Natural killer cell (primary cell): ENCODE data around the gene TRAIP. TPM values are rescaled to one million over a fixed set of nuclear protein-coding genes. Genes with fewer than 3 reads are reported as not detected.
A peak's percentile ranks its signal among the peaks of the same experiment; 100 is the strongest.
"Not testable (repeated sequence)": the region's sequence is repeated elsewhere in the genome, so short reads cannot be mapped to it uniquely, and the experiment has no call there.

Experiments
- ATAC-seq, 3 donors: fragments of 150-1000 bp in 2 of 3; fragments of 200-7000 bp in 1 of 3; cut with Tn5 transposase; 1 replicate in 1 of 3; 2 replicates in 2 of 3; pipeline ENCODE4 v1.10.0; 2021; ENCODE audit warnings: mild to moderate bottlenecking in 2 of 3, moderate library complexity in 2 of 3
- DNase-seq, 2 donors: peaks; one replicate each; pipeline versions ENCODE4 v3.0.0 to v3.0.0-alpha.2; 2013 to 2021; ENCODE audit warnings: mixed read lengths in 1 of 2
- H3K27ac ChIP-seq: one replicate; pipeline ENCODE4 v1.5.1; 2013; ENCODE audit warnings: mild to moderate bottlenecking, low read length
- H3K27me3 ChIP-seq: one replicate; pipeline ENCODE4 v1.6.1; 2013; ENCODE audit warnings: low read length; ENCODE audit not compliant: control insufficient read depth, insufficient read depth
- H3K36me3 ChIP-seq: one replicate; pipeline ENCODE4 v1.6.1; 2013; ENCODE audit warnings: low read length; ENCODE audit not compliant: control insufficient read depth, insufficient read depth
- H3K4me1 ChIP-seq: one replicate; pipeline ENCODE4 v1.6.1; 2013; ENCODE audit warnings: low read length; ENCODE audit not compliant: control insufficient read depth, insufficient read depth
- H3K4me3 ChIP-seq: one replicate; pipeline ENCODE4 v1.5.1; 2013; ENCODE audit warnings: low read length
- H3K9me3 ChIP-seq: one replicate; pipeline ENCODE4 v1.6.1; 2013; ENCODE audit warnings: low read length; ENCODE audit not compliant: control insufficient read depth, insufficient read depth
- H3K27ac Mint-ChIP-seq, 2 donors: one replicate each; pipeline ENCODE4 v1.8.0; 2022; ENCODE audit warnings: mild to moderate bottlenecking in 2 of 2, mixed read lengths in 2 of 2, moderate library complexity in 1 of 2
- H3K27me3 Mint-ChIP-seq, 2 donors: one replicate each; pipeline ENCODE4 v1.8.0; 2022; ENCODE audit warnings: low read depth in 2 of 2, mixed read lengths in 2 of 2
- H3K36me3 Mint-ChIP-seq: one replicate; pipeline ENCODE4 v1.8.0; 2022; ENCODE audit warnings: mixed read lengths
- H3K4me1 Mint-ChIP-seq, 2 donors: one replicate each; pipeline ENCODE4 v1.8.0; 2022; ENCODE audit warnings: mixed read lengths in 2 of 2
- H3K4me3 Mint-ChIP-seq: one replicate; pipeline ENCODE4 v1.8.0; 2022; ENCODE audit warnings: mild to moderate bottlenecking, moderate library complexity, mixed read lengths
- H3K9me3 Mint-ChIP-seq, 2 donors: one replicate each; pipeline ENCODE4 v1.8.0; 2022; ENCODE audit warnings: mixed read lengths in 2 of 2
- WGBS: methylation state at CpG from one replicate; pipeline ENCODE4 v1.1.7; 2013; ENCODE audit warnings: missing lambda C conversion rate; ENCODE audit not compliant: insufficient coverage; 5-methylcytosine and 5-hydroxymethylcytosine counted together
- intact Hi-C: fragments of 100-400 bp; cut with micrococcal nuclease; formaldehyde crosslinking; loops from one replicate; pipeline ENCODE4 v1.14.2; 2022
- total RNA-seq, 4 donors: library from RNA; stranded (reverse); fragments of 120-200 nt in 1 of 4; gene quantifications; one replicate each; pipeline versions ENCODE4 v1.2.3 to v1.2.4, GENCODE V29; 2013 to 2022
- TF ChIP-seq, protein P1 (sequence below): fragments of 200-600 bp; IDR thresholded peaks from one replicate; pipeline ENCODE4 v1.8.0; 2022; ENCODE audit warnings: antibody characterized with exemption

TRAIP gene
- total RNA-seq, 3 donors from 2014 or later (not counting 1 experiment from before 2014, with no cell fraction given) = 3.3 to 6.2 (median 4.0) TPM

DNA sequence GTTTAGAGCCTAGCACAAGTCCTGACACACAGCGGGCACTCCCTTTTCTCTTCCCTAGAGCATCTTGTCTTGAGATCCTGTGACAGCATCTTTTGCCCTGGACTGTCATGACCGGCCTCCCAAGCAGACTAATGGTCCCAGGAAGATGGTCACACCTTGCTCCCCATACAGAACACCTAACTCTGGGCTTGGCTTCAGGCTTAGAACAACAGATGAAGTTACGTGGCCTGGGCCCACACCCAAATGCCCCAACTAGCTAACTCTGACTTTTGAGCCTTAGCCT lies 69.2 kb downstream of the TRAIP start:
- H3K4me1 Mint-ChIP-seq = peaks cover 18 to 20% of the 10 kb centered on the region in 2 donors
- TF ChIP-seq, protein P1, sequence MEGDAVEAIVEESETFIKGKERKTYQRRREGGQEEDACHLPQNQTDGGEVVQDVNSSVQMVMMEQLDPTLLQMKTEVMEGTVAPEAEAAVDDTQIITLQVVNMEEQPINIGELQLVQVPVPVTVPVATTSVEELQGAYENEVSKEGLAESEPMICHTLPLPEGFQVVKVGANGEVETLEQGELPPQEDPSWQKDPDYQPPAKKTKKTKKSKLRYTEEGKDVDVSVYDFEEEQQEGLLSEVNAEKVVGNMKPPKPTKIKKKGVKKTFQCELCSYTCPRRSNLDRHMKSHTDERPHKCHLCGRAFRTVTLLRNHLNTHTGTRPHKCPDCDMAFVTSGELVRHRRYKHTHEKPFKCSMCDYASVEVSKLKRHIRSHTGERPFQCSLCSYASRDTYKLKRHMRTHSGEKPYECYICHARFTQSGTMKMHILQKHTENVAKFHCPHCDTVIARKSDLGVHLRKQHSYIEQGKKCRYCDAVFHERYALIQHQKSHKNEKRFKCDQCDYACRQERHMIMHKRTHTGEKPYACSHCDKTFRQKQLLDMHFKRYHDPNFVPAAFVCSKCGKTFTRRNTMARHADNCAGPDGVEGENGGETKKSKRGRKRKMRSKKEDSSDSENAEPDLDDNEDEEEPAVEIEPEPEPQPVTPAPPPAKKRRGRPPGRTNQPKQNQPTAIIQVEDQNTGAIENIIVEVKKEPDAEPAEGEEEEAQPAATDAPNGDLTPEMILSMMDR = no peak
- H3K4me1 ChIP-seq = peaks cover 32% of the 10 kb centered on the region
- peaks cover 2% of the 10 kb centered on the region for H3K36me3 ChIP-seq
- H3K27ac Mint-ChIP-seq = peak overlapping the region; percentile 97 to 98
- no peaks in the 10 kb centered on the region for H3K36me3 Mint-ChIP-seq
- WGBS = 54% methylated on average over 3 of the region's 3 CpGs
- no peaks in the 10 kb centered on the region for H3K9me3 Mint-ChIP-seq
- H3K27me3 Mint-ChIP-seq = peaks cover 0 to 5% of the 10 kb centered on the region in 2 donors
- no peaks in the 10 kb centered on the region for H3K27me3 ChIP-seq
- peak overlapping the region; percentile 94 for H3K27ac ChIP-seq
- intact Hi-C loops = loop anchor here (2.0 kb wide), 1 partner anchor 16 kb away; the partner anchor contains the start of gene INKA1
- H3K9me3 ChIP-seq = no peaks in the 10 kb centered on the region
- peak overlapping the region; percentile 92 for H3K4me3 Mint-ChIP-seq
- DNase-seq = no peak
- peak overlapping the region; percentile 65 for H3K4me3 ChIP-seq
- ATAC-seq = no peak

DNA sequence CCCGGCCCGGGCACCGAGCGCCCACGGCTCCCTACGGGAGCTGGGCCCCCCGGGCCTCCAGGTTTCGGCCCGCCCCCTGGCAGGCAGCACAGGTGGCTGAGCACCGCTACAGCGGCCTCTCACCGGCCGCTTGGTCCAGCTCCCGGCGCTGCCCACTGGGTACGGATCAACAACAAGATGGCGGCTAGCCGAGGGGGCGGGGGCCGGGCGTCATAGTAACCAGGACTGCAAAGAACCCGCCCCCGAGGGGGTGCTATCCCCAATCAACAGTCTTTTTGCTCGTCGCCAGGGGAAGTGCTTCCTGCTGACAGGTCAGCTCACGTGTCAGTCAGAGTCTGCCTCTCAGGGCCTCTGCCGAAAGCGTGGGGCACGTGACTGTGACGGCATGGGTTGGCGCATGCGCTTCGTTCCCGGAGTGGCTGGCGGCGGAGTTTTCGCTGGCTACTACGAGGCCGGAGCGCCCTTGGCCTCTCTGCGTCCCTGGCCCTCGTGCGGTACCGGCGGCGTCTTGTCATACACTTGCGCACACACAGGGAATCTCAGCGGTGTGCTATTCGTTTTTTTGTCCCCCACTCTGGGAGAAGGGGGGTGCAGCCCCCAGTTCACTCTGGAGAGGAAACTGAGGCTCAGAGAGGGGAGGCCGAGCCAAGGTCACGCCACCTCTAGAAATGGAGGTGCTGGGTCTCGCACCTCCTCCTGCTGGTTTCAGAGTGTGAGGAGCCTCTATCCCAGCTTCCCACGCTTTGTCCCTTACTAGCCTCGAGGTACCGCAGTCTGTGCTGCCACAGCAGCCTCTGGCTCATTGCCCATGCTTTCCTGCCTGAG lies 69.8 kb downstream of the TRAIP start, which contains the start of gene IP6K1:
Gene IP6K1, minus strand, starts transcription at position 186 of the 825 bp plus-strand sequence. CDS start 38,502 bp downstream, outside the sequence.
- DNase-seq (peak; percentile 99 to 100), ATAC-seq (peak; percentile 98 to 100 (median 99))
- peaks cover 35% of the 10 kb centered on the region for H3K4me1 ChIP-seq
- 2% methylated on average over 55 of the region's 55 CpGs for WGBS
- no peaks in the 10 kb centered on the region for H3K9me3 ChIP-seq
- Mint-ChIP-seq H3K4me1 (peaks cover 18 to 20% of the 10 kb centered on the region in 2 donors), H3K27me3 (peaks cover 0 to 5% of the 10 kb centered on the region in 2 donors), H3K9me3 (no peaks in the 10 kb centered on the region), H3K4me3 (peak within 1 kb of the TSS; percentile 92), H3K36me3 (no peaks in the 10 kb centered on the region), H3K27ac (peak within 1 kb of the TSS; percentile 97 to 98)
- intact Hi-C loops = loop anchor here (1.0 to 2.0 kb wide), 2 partner anchors 16 to 67 kb away; partner anchors contain the start of genes AMIGO3 and INKA1
- no peaks in the 10 kb centered on the region for H3K27me3 ChIP-seq
- peak within 1 kb of the TSS; percentile 94 for H3K27ac ChIP-seq
- H3K36me3 ChIP-seq = peaks cover 4% of the 10 kb centered on the region
- H3K4me3 ChIP-seq = peak within 1 kb of the TSS; percentile 65
- TF ChIP-seq, protein P1 = no peak

DNA sequence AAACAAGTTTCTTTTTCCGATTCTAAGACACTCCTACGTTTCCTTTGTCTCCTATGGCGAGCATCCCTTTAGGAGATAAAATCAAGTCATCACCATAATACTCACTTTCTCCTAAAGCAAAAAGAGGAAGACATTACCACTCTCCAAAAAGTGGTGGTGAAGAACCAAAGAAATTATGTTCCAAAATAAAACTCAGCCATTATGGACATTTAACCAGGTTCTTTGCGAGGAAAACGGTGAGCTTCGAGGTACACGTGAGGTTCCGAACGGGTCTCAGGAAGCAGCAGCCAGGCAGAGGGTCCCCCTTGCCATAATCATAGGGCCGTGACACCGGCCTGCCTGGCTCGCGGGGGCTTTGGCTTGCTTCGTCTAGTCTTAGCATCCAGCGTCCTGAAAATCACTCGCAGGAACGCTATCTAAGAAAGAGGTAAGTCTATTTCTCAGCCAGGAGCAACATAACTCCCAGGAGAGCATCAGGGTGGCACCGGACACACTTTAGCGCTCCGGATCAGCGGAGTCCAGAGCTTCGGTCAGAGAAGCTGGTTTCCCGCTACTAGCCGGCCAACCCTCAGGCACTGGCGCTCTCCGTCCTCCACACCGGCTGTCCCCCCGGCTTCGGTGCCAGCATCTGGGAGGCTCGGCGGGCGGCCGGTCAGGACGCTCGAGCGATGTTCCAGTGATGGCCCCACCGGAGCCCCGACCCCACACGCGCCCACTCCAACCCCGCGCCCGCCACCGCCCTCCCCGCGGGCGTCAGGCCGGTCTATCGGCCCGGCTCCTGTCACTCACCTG lies 70.6 kb downstream of the TRAIP start:
- Mint-ChIP-seq H3K27me3 (peaks cover 0 to 2% of the 10 kb centered on the region in 2 donors), H3K27ac (peak overlapping the region; percentile 97 to 98), H3K9me3 (no peaks in the 10 kb centered on the region), H3K36me3 (no peaks in the 10 kb centered on the region), H3K4me3 (peak overlapping the region; percentile 87), H3K4me1 (peaks cover 26 to 28% of the 10 kb centered on the region in 2 donors)
- H3K4me1 ChIP-seq = peaks cover 35% of the 10 kb centered on the region
- peak overlapping the region; percentile 94 for H3K27ac ChIP-seq
- WGBS = 2% methylated on average over 50 of the region's 50 CpGs
- DNase-seq (peak in 1 of 2 donors; percentile 60), ATAC-seq (peak; percentile 31 to 50 (median 34))
- H3K9me3 ChIP-seq = no peaks in the 10 kb centered on the region
- H3K4me3 ChIP-seq = peak overlapping the region; percentile 65
- intact Hi-C loops = loop anchor here (1.0 to 2.0 kb wide), 2 partner anchors 17 to 66 kb away; partner anchors contain the start of genes AMIGO3 and INKA1
- TF ChIP-seq, protein P1 = no peak
- H3K36me3 ChIP-seq = peaks cover 8% of the 10 kb centered on the region
- no peaks in the 10 kb centered on the region for H3K27me3 ChIP-seq

DNA sequence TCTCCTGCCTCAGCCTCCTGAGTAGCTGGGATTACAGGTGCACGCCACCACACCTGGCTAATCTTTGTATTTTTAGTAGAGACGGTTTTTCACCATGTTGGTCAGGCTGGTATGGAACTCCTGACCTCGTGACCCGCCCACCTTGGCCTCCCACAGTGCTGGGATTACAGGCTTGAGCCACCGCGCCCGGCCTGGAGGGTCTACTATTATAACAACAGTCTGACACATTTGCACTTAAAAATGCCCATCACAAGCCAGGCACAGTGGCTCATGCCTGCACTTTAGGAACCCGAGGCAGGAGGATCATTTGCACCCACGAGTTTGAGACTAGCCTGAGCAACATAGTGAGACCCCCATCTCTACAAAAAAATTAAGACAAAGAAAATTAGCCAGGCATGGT lies 74.1 kb downstream of the TRAIP start:
- H3K4me1 Mint-ChIP-seq = peaks cover 40 to 47% of the 10 kb centered on the region in 2 donors
- H3K27ac ChIP-seq, H3K9me3 ChIP-seq, H3K27me3 ChIP-seq, H3K4me3 ChIP-seq, H3K9me3 Mint-ChIP-seq, intact Hi-C loops, ATAC-seq, H3K27me3 Mint-ChIP-seq, H3K4me3 Mint-ChIP-seq, H3K27ac Mint-ChIP-seq, DNase-seq, H3K36me3 ChIP-seq, H3K36me3 Mint-ChIP-seq: not testable (repeated sequence)
- H3K4me1 ChIP-seq = peaks cover 36% of the 10 kb centered on the region
- WGBS = 97% methylated on average over 9 of the region's 9 CpGs
